SW 1271 (cell line): ENCODE data around the gene PLP1.
"Not testable (repeated sequence)": the region's sequence is repeated elsewhere in the genome, so short reads cannot be mapped to it uniquely, and the experiment has no call there.

Experiments
- DNase-seq, 2 experiments: peaks; one replicate each; lab custom pipeline; 2025; lab: John Stamatoyannopoulos, UW

PLP1 gene, protein sequence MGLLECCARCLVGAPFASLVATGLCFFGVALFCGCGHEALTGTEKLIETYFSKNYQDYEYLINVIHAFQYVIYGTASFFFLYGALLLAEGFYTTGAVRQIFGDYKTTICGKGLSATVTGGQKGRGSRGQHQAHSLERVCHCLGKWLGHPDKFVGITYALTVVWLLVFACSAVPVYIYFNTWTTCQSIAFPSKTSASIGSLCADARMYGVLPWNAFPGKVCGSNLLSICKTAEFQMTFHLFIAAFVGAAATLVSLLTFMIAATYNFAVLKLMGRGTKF

DNA sequence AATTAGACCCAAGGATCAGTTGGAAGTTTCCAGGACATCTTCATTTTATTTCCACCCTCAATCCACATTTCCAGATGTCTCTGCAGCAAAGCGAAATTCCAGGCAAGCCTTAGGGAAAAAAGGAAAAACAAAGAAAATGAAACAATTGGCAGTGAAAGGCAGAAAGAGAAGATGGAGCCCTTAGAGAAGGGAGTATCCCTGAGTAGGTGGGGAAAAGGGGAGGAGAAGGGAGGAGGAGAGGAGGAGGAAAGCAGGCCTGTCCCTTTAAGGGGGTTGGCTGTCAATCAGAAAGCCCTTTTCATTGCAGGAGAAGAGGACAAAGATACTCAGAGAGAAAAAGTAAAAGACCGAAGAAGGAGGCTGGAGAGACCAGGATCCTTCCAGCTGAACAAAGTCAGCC is at the start of gene PLP1:
TSS of gene PLP1 (plus strand) at position 295 of the 400 bp plus-strand sequence. CDS start 156 bp downstream, outside the sequence.
- DNase-seq, result no peak

DNA sequence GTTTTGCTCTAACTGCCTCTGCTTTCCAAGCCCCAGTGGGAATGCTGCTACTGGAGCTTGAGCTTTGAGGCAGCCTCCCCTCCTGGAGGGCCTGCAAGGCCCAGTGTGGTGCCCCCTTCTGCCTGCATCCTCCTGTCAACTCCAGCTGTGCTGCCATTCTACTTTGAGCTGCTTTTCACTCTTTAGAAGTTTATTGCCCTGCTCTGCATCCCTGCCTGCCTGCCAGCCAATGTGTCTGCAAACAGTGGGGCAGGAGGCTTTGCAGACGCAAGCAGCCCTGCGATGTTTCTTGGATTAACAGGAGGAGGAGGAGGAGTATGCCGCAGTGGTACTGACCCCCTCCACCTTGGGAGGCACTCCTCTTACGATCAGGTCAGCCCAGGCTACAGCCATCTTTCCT is 49.5 kb upstream of the PLP1 start:
- DNase-seq, result no peak

DNA sequence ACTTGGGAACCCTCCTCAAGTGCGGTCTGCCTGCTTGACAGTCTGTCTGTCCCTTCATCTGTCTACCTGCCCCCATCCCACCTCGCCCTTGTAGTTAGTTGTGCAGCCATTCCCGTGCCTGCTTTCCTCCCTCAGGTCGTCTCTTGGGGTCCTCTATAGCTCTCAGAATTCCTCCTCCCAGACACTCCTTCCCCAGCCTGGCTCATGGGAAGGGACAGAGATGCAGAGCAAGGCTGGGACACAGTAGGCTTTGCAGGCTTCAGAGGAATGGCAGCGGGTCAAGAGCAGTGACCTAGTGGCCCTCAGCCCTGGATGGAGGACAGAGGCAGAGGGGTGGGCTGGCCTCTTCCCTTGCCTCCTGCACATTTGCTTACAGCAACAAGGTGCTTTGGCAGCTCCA is 47.6 kb upstream of the PLP1 start:
- DNase-seq, result no peak

DNA sequence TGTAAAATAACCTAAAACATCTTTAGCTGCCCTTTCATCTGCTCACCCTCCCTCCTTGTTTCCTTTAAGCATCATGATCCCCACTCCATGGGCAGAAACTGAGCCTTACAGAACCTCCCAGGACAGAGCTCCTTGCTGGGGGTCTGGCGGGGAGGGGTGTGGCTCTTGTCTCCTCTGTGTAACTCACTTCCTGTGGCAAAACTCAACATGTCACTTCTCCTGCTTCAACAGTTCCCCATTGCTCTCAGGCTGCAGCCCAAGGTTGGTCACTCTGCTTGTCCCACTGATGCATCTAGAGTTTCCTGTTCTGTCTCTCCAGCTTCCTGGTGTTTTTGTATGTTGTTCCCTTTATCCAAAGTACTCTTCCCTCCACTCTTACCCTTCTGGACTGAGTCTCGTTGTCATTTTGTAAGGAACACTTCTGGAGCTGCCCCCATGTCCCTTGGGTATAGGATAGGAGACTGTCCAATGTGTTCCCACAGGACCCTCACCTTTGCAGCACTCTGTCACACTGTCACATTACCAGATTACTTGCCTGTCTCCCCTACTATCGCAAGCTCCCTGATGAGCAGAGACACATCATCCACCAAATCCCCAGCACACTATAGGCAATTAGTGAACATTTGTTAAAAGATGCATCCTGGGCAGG is 46.4 kb upstream of the PLP1 start:
- no peak for DNase-seq

DNA sequence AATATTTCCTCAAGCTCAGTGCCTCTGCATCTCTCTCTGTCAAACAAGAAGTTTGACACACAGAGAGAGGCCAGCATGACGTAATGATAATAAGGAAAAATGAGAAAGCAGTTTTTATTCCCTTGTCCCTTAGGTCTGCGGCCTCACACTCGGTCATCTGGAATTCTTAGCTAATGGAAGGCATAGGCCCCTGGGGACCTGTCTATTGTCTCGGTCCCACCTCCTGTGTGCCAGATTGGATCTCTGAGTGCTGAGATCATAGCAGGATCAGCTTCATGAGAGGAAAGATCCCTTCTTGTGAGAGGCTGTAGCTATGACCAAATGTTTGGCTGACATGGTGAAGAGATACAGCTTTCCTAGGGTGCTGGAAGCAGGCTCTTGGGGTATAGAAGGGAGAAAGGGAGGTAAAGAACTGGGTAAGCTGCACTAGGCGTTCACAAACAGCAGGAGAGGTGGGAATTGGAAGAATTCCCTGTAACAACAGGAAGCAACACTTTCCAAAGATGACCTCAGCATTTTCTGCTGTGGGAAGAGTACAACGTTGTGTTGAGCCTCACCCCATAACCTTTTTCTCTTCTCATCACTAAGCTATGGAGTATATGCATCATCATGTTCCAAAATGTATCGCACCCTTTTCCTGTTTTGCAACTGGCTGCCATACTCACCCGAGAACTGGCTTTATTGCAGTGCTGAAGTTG is 45.7 kb upstream of the PLP1 start:
- no peak for DNase-seq

DNA sequence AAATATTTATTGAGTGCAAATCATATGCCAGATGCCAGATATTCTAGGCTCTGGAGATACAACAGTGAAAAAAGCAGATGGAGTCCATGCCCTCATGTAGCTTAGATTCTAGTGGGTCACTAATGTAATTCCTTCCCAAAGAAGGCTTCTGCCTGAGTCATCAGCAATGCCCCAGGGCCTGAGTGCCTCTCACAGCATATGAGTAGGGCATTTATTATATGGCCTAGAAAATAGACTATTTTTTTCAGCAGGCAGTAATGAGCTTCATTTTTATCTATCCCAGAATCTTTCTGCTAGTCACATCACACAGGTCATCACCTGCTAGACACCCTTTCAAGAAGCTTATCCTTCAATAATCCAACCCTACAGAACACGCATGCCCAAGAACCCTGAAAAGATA is 43.6 kb upstream of the PLP1 start:
- no peak for DNase-seq

DNA sequence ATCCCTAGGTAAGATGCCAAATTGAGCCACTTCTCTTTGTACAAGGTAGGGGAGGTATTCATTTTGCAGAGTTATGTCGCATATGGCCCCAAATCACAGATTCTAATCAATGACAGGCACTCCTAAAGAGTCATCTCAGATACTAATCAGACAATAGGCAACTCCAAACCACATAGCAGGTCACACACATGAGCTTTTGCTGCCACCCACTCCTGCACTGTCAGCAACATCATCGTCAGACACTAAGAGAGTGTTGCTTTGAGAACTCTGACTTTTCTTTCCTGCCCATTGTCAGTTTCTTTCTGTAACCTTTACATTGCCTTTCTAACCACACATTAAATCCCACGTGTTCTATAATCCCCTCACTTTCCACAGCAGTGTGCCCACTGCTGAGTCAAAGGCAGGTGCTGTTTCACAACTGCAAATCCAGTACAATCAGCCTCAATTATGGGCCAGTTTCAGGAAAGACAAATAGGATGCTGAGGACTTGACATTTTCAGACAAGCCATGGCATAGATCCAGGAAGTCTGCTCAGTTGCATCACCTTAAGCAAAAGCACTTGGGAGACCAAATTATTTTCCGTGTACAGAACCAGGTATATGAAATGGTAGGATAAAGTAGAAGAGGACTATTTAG is 42.4 kb upstream of the PLP1 start:
- no peak for DNase-seq

DNA sequence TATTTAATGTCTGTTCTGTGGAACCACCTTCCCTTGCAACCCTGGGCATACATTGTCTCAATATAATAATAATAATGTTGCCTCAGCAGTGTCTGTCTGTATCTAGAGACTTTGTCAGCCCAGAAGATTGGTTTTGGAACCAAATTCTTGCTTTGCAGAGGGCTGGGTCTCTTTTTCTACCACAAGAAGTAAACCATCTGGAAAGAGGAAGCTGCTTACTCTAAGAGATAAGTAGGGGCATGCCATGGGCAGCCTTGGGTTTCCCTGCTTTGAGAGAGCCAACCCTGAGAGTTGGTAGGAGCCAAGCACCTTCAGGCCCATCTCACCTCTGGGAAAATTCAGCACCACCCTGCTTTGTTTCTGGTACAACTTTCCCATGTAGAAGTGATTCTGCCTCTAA is 38.9 kb upstream of the PLP1 start:
- no peak for DNase-seq

DNA sequence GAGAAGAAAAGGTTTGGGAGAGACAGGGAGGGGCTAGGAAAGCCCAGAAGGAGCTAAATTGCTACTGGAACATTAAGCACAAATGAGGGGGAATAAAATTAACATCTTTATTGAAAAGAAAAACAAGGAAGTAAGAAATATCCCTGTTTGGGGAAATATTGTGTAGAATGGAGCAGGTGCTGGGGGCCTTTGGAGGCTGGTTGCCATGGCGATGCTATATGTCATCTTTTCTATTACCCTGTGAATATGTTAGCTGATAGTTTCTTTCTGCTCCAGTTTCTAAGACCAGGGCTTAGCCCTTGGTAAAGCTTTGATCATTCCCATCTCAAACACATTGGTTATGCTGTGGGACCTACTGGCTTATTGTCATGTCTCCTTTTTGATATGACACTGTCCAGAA is 37.2 kb upstream of the PLP1 start:
- no peak for DNase-seq

DNA sequence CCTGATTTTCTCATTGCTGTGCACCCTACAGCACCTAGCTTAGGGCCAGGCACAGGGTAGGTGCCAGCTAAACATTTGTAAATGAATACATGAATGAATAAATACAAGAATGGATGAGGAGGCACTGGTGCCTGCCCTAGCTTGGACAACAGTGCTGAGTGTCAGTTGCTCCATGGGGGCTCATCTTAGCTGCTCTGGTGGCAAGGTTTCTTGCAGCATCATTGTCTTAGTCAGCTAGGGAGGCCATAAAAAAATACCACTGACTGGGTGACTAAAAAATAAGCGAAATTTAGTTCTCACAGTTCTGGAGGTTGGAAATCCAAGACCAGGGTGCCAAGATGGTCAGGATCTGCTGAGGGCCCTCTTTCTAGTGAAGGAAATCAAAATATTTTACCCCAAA is 34.8 kb upstream of the PLP1 start:
- no peak for DNase-seq

DNA sequence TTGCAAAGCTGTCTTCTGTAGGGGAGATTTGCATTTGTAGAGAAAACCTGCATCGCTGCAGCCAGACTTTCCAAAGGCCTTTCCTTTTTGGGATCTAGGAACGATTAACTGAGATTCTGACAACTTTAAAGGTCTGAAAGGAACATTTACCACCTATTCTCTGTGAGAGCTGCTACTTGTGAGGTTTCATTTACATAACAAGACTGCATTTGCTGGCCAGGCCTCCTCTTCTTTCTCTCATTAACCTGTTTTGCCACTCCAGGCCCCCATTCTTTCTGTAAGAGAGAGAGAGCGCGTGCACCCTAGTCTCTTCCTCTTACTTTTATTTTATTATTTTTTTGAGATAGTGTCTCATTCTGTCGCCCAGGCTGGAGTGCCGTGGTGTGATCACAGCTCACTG is 34.3 kb upstream of the PLP1 start:
- DNase-seq, result no peak

DNA sequence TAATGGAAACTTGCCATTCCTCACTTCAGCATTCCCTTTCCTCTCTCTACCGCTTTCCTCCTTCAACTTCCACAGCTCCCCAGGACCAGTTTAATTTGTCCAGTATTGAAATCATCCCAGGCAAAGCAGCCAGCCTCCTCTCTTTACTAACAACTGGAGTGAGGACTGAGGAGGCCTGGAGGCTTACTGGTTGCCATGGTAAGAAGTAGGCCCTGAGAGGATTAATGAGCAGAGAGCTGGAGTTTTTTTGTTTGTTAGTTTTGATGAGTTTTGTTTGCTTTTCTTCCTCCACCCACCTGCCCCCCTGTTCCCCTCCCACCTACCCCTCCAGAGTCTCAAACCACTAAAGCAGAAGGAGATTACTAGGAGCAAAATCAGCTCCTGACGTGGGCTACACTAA is 29.5 kb upstream of the PLP1 start:
- DNase-seq, result no peak

DNA sequence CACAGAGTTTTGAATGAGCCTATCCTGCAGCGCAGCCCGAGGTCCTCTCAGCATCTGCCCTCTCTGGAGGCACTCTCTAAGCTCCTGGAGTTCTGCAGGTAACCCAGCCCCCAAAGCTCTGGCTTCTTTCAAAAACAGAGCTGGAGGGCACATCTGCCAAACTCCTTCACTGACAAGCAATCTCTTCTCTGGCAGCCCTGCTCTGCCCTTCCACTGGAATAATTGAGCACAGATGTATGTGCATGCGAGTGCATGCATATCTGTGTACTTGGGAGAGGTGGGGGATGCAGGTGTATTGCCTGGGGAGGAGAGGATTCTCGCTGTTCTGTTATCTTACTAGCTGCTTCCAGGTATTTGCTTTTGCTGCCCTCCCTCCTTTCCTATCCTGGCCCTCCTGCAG is 22.2 kb upstream of the PLP1 start:
- DNase-seq, result no peak

DNA sequence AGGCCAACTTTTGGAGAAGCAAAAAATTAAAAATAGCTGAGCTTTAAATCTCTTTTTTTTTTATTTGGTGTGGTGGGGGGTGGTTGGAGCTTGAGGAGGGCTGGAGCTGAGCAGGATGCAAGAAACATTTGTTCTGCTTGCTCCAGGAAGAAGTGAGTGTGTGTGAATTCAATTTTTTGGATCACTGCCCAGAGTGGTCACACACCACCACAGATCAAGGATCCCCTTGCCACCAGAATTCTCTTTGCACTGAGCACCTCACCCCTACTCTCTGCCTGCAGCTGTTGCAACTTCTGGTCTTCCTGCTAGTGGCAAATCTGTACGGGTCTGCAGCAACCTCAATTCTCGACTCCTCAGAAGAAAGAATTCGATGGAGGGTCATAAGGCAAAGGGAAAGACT is 19.9 kb upstream of the PLP1 start:
- DNase-seq, result no peak

DNA sequence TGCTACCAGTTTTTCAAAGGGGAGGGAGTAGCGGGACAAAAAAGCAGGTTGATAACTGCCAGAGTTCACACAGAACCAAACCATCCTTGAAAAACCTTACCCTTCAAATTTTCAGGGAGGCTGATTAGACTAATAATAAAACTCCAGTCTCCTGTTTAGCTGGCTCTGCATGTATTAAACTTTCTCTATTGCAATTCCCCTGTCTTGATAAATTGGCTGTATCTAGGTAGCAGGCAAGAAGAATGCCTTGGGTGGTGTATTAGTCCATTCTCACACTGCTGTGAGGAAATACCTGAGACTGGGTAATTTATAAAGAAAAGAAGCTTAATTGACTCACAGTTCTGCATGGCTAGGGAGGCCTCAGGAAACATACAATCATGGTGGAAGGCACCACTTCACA is 18.1 kb upstream of the PLP1 start:
- no peak for DNase-seq

DNA sequence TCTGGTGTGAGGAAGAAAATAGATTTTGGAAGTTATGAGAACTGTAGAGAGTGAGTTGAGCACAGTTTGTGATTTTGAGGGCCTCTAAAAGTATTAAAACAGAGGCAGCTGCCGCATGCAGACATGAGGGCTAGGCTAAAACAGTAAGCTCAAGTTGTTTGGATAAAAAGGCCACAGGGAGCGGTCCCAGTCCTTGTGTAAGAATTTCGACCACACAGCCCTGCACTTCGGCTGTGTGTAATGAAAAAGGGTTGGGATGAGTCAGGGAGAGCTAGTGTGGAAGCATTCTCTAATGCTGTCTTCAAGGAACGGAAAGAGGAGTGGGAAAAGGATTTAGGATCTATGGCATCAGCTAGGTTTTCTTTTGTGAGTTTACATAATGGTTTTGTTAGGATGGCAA is 13.1 kb upstream of the PLP1 start:
- DNase-seq, result not testable (repeated sequence)

DNA sequence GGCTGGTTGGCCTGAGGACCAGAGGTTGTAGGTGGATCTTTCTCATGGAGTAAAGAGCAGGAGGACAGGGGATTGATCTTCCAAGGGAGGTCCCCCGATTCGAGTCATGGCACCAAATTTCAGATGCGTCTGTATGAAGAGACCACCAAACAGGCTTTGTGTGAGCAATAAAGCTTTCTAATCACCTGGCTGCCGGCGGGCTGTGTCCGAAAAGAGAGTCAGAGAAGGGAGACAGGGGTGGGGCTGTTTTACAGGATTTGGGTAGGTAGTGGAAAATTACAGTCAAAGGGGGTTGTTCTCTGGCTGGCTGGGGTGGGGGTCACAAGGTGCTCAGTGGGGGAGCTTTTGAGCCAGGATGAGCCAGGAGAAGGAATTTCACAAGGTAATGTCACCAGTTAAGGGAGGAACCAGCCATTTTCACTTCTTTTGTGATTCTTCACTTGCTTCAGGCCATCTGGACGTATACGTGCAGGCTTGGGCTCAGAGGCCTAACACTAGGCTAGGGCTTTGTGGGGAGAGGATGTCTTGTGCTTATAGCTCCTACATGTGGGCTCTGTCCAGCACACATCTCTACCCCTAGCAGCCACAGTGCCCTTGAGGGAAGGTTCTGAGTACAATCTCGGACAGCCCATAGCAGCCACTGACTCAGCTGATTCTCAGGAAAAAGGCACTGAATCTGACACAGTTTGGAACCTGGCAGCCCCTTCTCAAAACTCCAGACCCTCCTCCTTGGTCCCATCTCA is 9.7 kb upstream of the PLP1 start:
- not testable (repeated sequence) for DNase-seq

DNA sequence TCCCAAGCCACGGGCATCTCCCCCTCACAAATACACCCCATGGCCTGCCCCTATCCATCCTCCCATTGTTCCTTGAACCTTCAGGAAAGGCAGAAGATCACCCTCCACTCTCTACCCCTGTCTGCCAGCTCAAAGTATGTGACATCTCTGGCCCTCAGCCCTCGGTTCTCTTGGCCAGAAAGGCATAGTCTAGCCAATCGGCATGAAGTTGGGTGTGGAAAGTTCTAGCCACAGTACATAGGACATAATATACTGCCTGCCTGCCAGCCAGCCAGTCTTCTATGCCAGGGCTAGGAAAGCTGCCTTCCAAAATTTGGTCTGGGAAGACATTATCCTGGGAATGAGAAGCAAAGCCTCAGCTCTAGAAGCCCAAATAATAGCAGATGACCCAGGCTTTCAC is 3.2 kb upstream of the PLP1 start:
- no peak for DNase-seq

DNA sequence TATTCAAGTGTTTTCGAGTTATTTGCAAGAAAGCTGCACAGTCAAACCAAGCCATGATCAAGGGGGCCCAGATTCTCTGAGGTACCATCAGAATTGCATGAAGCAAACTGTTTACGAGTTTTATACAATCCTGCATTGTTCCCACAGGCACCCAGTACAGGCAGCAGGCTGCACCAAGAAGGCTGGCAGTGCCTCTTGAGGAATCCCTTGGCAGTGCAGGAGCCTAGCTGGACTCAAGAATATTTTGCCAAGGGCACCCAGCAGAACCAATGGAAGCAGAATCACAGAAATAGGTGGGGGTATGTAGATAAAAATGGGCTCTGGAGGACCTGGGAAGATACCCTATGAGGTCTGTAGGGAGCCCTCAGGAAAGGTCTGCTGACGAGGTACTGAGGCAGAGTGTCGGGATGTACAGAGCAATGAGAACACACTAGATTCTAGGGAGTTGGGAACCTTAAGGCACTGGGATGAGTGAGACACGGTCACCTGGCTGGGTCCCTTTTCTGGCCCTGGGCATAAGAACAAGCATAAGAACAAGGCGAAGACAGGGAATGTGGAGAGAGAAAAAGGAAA is 2.5 kb upstream of the PLP1 start:
- DNase-seq, result peak in 1 of 2 experiments; percentile 2

DNA sequence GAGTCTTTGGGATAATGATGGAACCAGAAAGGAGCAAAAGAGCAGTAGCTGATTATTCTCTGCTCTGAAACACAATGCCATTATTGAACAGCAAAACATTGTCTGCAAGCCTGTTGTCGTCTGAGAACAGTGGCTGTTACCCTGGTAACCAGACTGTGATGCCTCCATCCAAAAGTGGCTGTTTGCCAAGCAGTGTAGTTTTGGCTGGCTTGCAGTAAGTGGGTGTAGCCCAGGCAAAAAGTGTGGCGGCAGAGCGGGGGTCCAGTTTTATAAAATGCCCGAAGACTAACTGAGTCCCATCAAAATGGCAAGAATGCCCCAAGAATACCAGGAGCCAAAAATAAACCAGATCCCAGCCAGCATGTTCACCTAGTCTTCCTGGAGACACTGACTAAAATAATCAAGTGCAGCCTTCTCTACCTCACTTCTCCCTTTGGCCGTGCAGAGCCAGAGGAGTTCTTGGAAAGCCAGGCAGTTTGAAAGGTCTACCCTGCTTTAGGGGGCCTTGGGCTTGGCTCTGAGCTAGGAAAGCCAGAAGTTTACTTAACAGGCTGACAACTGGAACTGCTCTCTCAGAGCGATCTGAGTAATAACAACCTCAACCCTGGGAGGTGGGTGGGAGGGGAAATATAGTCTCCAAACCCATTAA is 2.6 kb downstream of the PLP1 start:
- no peak for DNase-seq

DNA sequence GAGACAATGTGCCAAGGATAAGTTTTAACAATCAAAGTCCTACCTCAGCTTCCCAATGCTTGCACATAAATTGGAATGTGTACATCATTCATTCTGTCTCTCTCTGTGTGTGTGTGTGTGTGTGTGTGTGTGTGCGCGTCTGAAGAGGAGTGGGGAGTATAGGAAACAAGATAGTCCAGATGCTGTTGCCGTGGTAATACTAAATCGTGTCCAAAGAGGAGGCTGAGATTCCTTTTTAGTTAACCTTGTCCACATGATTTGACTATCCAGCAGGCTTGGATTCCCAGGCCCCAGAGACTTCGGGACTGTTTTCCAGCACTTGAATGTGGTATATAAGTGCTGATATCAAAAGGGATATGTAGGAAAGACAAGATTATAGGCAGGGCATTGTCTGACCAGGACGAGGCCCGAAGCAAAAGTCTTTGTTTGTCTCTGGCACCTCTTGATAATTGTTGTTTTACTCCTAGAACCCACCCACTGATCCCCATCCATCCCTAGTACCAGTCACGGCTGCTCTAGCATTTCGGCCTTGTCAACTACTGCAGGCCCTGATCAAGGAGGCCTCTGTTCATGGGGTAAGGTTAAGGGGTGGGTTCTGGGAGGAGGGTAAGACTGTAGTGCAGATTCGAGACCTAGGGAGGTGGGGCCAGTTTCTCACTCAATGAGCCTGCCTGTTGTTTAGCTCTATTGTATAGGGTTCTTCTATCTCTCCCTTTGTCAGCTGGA is 3.9 kb downstream of the PLP1 start:
- no peak for DNase-seq
